GF-D8 (cell line): ENCODE results near the gene CMTM1.
A peak's percentile ranks its signal among the peaks of the same experiment; 100 is the strongest.
"Not testable (repeated sequence)": the region's sequence is repeated elsewhere in the genome, so short reads cannot be mapped to it uniquely, and the experiment has no call there.

Experiments used
- DNase-seq: peaks from one replicate; lab custom pipeline; 2025; lab: John Stamatoyannopoulos, UW

Gene CMTM1

DNA sequence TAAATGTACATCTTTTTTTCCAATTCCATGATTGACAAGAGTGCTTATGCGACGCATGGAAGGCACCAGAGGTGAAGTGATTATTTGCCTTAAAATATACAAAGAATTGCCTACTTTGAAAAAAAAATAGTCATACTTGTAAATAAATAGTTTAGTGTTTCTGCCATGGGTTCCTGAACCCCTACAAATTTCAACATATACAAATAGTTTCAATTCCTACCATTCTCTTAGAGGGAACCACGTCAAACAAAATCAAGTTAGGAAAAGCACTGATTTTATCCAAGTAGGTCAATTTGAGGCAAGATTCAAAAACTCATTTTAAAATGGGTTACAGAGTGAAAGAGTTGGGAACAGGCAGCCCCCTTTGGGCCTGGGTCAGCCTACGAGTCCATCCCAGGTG, 49.9 kb downstream of the CMTM1 start:
- no peak for DNase-seq

DNA sequence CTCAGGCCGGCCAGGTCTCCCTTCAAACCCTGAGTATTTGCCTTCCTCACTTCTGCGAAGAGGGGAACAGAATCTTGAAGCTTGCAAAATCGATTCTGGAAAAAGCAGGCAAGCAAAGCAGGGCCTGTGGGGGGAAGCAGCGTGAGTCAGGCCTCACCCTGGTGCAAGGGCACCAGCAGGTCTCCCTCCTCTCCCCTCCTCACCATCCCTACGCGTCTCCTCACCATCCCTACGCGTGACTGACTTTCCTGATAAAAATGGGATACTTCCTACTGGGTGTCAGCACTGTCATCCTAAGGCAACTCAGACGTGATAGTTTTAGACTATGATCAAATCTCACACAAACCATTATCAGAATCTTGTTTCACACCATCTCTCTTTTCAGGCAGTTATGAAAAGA, 50.4 kb downstream of the CMTM1 start:
- DNase-seq, result no peak

DNA sequence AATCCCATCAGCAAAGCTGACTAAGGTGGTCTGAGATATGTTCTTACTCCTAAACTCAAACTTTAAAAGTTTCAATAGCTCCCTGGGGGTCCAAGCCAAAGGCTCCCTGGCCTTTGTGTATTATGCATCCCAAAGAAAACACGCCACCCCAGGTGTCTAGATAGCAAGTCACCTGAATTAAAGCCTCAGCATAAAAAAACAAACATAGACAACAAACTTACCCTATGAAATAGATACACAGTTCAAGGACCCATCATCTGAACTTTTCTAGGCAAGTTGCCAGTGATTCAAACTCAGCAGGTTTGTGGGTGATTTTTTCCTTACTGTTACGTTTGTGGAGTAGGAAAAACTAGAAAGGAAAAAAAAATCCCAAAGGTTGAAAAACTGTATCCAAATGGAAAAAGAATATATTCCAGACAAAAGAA, 50.8 kb downstream of the CMTM1 start:
- DNase-seq, result no peak

DNA sequence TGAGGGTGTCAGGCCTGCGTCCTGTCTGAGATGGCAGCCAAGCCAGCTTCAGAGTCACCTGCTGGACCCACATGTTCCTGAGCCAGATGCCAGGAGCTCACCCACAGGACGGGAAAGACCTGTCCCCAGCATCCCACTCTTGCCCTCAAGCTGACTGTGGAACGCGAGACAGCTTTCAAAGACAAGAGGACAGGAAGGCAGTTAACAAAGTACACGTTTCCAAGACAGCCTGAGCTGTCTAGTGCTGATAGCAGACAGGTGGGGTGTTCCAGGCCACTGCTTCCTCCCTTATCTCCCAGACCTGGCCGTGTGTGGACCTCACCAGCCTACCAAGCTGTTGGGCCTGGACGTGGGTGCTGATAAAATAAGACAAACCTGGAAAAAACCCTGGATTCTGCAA, 51.5 kb downstream of the CMTM1 start:
- DNase-seq, result no peak

- no peak for DNase-seq
Measured at GRCh38 chr16:66618588-66619375, 52.5 kb downstream of the CMTM1 start.

GRCh38 chr16:66619534-66620428, 53.5 kb downstream of the CMTM1 start:
- DNase-seq, result peak; percentile 61

- no peak for DNase-seq
Measured at GRCh38 chr16:66620429-66620795, 54.2 kb downstream of the CMTM1 start.

- no peak for DNase-seq
Measured at GRCh38 chr16:66621973-66622372, 55.7 kb downstream of the CMTM1 start.

DNA sequence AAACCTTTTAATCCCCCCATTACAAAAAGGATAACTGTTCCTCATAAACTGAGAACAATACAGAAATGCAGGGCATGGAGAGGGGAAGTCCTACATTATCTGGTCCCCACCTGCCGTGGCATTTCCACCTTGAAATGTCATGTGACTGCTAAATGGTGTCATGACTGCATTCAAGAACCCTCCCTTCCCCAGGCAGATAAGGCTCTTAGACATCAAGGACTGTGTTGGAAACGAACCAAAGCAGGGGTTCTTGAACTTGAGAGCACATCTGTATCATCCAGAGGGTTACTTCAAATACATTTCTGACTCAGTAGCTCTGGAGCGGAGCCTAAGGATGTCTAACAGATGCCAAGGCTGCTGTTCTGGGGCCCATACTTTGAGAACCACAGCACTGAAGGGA, 56.6 kb downstream of the CMTM1 start:
- DNase-seq, result no peak

DNA sequence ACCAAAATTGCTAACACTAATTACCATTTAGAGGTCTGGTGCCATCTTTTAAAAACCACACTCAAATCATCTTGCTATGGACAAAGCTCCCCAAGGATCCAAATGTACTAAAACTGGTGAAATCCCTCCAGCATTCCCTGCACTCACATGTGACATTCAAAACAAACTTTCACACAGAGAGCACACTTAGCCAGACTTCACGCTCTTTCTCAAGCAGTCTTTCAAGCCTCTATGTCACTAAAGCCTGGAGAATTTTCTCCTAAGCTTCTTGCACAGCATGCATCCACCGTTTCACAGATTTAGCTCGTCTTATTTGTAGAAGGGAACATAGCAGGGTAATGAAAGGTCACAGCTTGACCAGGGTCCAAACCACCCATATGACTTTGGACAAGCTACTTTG, 57.5 kb downstream of the CMTM1 start:
- DNase-seq, result no peak

DNA sequence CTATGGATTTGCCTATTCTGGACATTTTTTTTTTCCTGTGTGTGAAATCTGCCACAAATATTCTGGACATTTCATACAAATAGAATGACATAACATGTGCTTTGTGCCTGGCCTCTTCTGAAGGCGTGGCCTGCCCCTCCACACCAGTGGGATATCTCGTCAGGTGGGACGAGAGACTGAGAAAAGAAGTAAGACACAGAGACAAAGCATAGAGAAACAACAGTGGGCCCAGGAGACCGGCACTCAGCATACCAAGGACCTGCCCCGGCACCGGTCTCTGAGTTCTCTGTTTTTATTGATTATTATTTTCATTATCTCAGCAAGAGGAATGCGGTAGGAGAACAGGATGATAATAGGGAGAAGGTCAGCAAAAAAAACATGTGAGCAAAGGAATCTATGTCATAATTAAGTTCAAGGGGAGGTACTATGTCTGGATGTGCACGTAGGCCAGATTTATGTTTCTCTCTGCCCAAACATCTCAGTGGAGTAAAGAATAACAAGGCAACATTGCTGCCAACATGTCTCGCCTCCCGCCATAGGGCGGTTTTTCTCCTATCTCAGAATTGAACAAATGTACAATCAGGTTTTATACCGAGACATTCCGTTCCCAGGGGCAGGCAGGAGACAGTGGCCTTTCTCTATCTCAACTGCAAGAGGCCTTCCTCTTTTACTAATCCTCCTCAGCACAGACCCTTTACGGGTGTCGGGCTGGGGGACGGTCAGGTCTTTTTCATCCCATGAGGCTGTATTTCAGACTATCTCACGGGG, 61.6 kb downstream of the CMTM1 start:
- DNase-seq, result not testable (repeated sequence)
